ENCODE measurements around the gene AACS.

AACS gene

DNA sequence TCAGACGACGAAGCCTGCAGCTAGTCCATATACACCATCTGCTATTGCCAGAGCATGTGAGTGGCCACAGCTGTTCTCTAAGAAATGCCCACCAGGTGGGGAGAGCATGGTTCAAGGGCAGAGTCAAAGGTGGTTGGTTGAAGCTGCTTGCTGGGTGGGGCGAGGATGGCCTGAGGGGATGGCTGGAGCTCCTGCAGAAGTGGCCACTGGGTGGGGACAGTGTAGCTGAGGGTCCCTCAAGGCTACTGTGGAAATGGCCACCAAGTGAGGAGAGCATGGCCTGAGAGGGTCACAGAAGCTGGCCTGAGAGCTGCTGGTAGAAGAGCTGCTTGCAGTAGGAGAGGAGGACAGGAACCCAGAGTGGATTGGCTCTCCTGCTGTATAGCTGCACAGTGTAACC, 102.4 kb downstream of the AACS start:
- no peaks in the 10 kb centered on the region for H3K79me2 ChIP-seq (ENCODE audit: low read length)
- no peaks in the 10 kb centered on the region for H3F3A ChIP-seq (ENCODE audit: insufficient read depth, low read length)
- H3K9me2 ChIP-seq (replicated peaks; ENCODE audit: insufficient read depth, low read length) = no peaks in the 10 kb centered on the region
- TF ChIP-seq EZH2phosphoT487 (IDR thresholded peaks at IDR 0.05; ENCODE audit: low read length) (no peak), EZH2 (optimal IDR thresholded peaks at IDR 0.05; ENCODE audit: low read depth, low read length) (no peak)
- TF ChIP-seq, protein P1, sequence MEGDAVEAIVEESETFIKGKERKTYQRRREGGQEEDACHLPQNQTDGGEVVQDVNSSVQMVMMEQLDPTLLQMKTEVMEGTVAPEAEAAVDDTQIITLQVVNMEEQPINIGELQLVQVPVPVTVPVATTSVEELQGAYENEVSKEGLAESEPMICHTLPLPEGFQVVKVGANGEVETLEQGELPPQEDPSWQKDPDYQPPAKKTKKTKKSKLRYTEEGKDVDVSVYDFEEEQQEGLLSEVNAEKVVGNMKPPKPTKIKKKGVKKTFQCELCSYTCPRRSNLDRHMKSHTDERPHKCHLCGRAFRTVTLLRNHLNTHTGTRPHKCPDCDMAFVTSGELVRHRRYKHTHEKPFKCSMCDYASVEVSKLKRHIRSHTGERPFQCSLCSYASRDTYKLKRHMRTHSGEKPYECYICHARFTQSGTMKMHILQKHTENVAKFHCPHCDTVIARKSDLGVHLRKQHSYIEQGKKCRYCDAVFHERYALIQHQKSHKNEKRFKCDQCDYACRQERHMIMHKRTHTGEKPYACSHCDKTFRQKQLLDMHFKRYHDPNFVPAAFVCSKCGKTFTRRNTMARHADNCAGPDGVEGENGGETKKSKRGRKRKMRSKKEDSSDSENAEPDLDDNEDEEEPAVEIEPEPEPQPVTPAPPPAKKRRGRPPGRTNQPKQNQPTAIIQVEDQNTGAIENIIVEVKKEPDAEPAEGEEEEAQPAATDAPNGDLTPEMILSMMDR (IDR thresholded peaks at IDR 0.05; ENCODE audit: low read length) = no peak
- no peaks in the 10 kb centered on the region for H3K9me3 ChIP-seq (replicated peaks; ENCODE audit: insufficient read depth, low read length)
- no peaks in the 10 kb centered on the region for H4K20me1 ChIP-seq (ENCODE audit: insufficient read depth, low read length)
- H3K27me3 ChIP-seq (replicated peaks; ENCODE audit: insufficient read depth, low read length) = no peaks in the 10 kb centered on the region
- no peaks in the 10 kb centered on the region for H3K36me3 ChIP-seq (replicated peaks; ENCODE audit: insufficient read depth, low read length)
- no peak overlapping the region for H3K4me3 ChIP-seq (ENCODE audit: low read length)
- no peak overlapping the region for H3K9ac ChIP-seq (ENCODE audit: low read length)
- no peak for DNase-seq
- no peak overlapping the region for H3K4me2 ChIP-seq (ENCODE audit: low read depth, low read length)
- H2AFZ ChIP-seq (ENCODE audit: low read length) = no peak overlapping the region
- no peaks in the 10 kb centered on the region for H3K4me1 ChIP-seq (ENCODE audit: low read length)
- no peak overlapping the region for H3K27ac ChIP-seq (ENCODE audit: low read length)

DNA sequence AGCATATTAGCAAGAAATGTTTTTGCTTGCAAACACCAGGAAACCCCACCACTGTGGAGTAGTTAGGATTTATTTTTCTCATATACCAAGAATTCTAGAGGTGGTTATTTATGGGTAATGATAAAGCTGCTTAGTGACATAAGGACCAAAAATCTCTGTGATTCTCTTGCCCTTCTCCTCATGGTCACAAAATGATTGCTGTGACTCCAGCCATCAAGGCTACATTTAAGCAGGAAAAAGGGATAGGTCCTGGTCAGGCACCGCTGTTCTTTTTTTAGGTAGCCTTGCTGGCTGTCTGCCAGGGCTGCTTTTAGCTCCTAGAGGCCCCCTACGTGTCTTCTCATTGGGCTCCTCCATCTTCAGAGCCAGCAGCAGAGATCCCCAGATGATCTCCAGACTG, 104.2 kb downstream of the AACS start:
- no peaks in the 10 kb centered on the region for H3F3A ChIP-seq (ENCODE audit: insufficient read depth, low read length)
- H3K9me3 ChIP-seq (replicated peaks; ENCODE audit: insufficient read depth, low read length) = no peaks in the 10 kb centered on the region
- no peak overlapping the region for H3K4me2 ChIP-seq (ENCODE audit: low read depth, low read length)
- H3K4me1 ChIP-seq (ENCODE audit: low read length) = no peaks in the 10 kb centered on the region
- H3K4me3 ChIP-seq (ENCODE audit: low read length) = no peak overlapping the region
- no peak overlapping the region for H2AFZ ChIP-seq (ENCODE audit: low read length)
- no peaks in the 10 kb centered on the region for H3K36me3 ChIP-seq (replicated peaks; ENCODE audit: insufficient read depth, low read length)
- TF ChIP-seq, protein P1 (IDR thresholded peaks at IDR 0.05; ENCODE audit: low read length) = no peak
- no peak for TF ChIP-seq EZH2 (optimal IDR thresholded peaks at IDR 0.05; ENCODE audit: low read depth, low read length)
- no peak for TF ChIP-seq EZH2phosphoT487 (IDR thresholded peaks at IDR 0.05; ENCODE audit: low read length)
- H3K27me3 ChIP-seq (replicated peaks; ENCODE audit: insufficient read depth, low read length) = no peaks in the 10 kb centered on the region
- H3K27ac ChIP-seq (ENCODE audit: low read length) = no peak overlapping the region
- no peak for DNase-seq
- H4K20me1 ChIP-seq (ENCODE audit: insufficient read depth, low read length) = no peaks in the 10 kb centered on the region
- no peaks in the 10 kb centered on the region for H3K79me2 ChIP-seq (ENCODE audit: low read length)
- H3K9me2 ChIP-seq (replicated peaks; ENCODE audit: insufficient read depth, low read length) = no peaks in the 10 kb centered on the region
- H3K9ac ChIP-seq (ENCODE audit: low read length) = no peak overlapping the region

DNA sequence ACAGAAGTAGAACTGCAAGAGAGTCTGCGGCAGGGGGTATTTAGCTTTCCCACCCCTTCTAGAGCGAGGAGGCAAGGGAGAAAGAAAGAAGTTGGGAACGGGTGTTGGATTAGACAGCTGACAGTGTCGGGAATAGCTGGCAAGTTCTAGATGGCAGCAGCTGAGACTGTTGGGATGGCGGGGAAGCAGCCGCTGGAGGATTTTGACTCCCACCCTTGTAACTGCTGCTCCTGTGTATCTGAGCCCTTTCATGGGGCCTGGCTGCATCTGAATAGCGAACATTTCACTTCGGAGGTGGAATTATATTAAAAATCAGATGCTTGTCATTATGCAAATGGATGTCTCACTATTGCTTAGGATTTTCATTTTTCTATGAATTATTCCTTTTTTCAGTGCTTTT, 104.6 kb downstream of the AACS start:
- TF ChIP-seq EZH2 (optimal IDR thresholded peaks at IDR 0.05; ENCODE audit: low read depth, low read length) (no peak), EZH2phosphoT487 (IDR thresholded peaks at IDR 0.05; ENCODE audit: low read length) (no peak)
- TF ChIP-seq, protein P1 (IDR thresholded peaks at IDR 0.05; ENCODE audit: low read length) = no peak
- no peaks in the 10 kb centered on the region for H3K36me3 ChIP-seq (replicated peaks; ENCODE audit: insufficient read depth, low read length)
- H3K9me3 ChIP-seq (replicated peaks; ENCODE audit: insufficient read depth, low read length) = no peaks in the 10 kb centered on the region
- H3K4me3 ChIP-seq (ENCODE audit: low read length) = no peak overlapping the region
- H3K9me2 ChIP-seq (replicated peaks; ENCODE audit: insufficient read depth, low read length) = no peaks in the 10 kb centered on the region
- no peak overlapping the region for H3K9ac ChIP-seq (ENCODE audit: low read length)
- no peaks in the 10 kb centered on the region for H3F3A ChIP-seq (ENCODE audit: insufficient read depth, low read length)
- no peak overlapping the region for H2AFZ ChIP-seq (ENCODE audit: low read length)
- no peaks in the 10 kb centered on the region for H3K4me1 ChIP-seq (ENCODE audit: low read length)
- H3K27ac ChIP-seq (ENCODE audit: low read length) = no peak overlapping the region
- H4K20me1 ChIP-seq (ENCODE audit: insufficient read depth, low read length) = no peaks in the 10 kb centered on the region
- no peak overlapping the region for H3K4me2 ChIP-seq (ENCODE audit: low read depth, low read length)
- H3K79me2 ChIP-seq (ENCODE audit: low read length) = no peaks in the 10 kb centered on the region
- no peak for DNase-seq
- H3K27me3 ChIP-seq (replicated peaks; ENCODE audit: insufficient read depth, low read length) = no peaks in the 10 kb centered on the region

Data from MM.1S (cell line).